ENCODE data around the gene P3H1.
A peak's percentile ranks its signal among the peaks of the same experiment; 100 is the strongest.
"Not testable (repeated sequence)": the region's sequence is repeated elsewhere in the genome, so short reads cannot be mapped to it uniquely, and the experiment has no call there.

The P3H1 gene

DNA sequence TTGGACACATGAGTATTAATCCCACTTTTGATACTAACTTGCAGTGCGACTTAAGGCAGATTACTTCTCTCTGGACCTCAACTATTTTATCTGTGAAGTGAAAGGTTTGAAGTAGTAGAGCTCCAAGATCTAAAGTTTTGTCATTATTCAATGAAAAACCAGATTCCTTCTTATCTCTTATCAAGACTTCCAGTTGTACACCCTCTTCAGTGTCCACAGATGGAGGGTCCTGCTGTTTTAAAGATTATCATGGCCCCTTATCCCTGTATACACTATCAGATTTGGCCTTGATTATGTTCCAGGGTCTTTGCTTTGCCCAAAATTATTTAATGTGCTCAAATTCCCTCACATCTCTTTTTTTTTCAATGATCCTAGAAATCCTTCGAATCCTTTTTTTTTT is 1.3 kb upstream of the P3H1 start:
- DNase-seq, result no peak

DNA sequence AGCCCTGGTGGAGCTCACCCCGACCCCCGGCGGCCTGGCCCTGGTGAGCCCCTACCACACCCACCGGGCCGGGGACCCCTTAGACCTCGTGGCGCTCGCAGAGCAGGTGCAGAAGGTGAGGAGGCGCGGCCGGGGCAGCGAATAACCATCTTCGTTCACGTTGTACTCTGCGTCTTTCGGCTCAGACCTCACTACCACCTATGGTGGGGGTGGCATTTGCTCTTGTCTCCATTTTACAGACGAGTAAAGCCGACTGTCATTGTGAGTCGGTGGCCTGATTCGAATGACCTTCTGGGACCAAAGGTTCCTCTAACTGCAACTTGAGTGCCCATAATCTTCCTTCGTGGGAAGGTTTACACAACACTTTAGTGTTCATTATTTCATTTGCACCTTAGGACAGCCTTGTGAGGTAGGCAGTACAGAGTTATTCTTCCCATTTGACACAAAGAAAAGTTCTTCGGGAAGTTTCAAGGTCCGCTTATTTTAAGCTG is 727 bp upstream of the P3H1 start:
- no peak for DNase-seq

DNA sequence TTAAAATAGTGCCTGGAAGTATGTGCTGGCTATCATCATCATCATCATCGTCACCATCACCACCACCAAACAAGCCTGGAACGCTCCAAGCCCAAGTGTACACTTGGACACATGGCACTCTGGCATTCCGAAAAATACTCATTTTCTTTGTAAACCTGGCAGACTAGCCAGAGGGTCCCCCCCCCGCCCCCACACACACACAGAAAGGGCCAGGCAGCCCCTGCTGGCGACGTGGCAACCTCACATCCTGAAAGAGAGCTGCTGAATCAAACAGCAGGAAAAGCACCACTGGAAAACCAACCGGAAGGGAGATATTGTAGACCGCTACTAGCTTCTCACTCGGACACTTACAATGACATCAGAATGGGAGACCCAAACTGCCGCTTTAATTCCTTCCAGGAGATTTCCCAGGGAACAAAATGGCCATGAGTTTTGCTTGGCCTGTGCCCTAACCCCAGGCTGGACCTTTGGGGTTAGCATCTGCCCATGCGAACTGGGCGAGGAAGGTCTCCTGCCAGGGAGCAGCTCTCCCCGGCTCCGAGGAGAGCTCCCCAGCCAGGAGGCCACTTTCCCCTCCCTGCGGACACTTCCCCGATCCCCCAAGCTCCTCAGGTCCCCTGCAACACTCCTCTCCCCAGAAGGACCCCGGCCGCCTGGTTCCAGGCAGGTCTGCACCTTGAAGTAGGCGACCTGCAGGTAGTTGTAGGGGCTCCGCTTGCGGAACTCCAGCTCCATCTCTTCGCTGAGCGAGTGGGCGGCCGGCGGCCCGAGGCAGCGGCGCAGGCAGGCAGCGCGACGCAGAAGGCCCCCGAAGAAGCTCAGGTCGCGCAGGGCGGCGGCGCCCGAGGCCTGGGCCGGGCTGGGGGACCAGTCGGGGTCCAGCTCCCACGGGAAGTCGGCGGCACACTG is 742 bp downstream of the P3H1 start:
- peak; percentile 84 for DNase-seq

DNA sequence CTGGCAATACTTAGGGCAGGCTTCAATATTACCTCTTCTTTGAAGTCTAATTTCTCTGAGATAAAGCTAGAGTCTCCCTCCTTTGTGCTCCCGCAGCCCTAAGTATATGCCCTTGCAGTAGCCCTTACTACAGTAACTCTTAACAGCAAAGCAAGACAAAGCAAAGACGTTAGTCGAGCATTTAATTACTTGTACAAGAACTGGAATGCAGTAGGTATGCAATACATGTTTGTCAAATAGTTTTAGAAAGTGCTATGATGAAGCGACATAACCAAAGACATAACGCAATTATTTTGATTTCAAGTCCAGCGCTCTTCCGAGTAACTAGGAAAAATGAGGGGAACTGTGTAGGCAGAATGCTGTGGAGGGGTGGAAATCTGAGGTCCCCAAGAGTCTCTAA is 1.6 kb downstream of the P3H1 start:
- peak; percentile 30 for DNase-seq

DNA sequence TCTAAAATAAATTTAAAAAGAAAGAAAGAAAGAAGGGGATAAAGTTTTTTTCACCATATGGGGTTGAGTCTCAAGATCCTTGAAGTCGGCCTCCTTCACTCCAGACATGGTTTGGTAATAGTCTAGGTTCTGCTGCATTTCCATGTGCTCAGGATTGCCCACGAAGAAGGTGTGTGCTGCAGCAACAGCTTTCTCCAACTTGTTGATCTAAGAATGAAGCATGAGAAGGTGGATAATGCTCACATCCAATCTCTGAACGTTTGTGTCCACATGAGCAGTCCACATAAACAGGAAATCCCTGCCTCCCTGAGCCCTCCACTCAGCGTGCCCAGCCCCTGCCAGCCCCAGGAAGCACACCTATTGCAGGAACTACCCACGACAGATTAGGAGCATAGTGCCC is 4.6 kb downstream of the P3H1 start:
- DNase-seq, result no peak

DNA sequence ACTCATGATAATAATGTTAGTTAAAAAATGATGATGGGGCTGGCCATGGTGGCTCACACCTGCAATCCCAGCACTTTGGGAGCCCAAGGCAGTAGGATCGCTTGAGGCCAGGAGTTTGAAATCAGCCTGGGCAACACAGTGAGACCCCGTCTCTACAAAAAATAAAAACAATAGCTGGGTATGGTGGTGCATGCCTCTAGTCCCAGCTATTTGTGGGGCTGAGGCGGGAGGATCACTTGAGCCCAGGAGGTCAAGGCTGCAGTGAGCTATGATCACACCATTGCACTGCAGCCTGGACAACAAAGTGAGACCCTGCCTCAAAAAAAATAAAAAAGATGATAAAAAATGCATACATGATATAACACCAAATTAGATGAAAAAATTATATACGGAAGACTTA is 5.3 kb downstream of the P3H1 start:
- no peak for DNase-seq

DNA sequence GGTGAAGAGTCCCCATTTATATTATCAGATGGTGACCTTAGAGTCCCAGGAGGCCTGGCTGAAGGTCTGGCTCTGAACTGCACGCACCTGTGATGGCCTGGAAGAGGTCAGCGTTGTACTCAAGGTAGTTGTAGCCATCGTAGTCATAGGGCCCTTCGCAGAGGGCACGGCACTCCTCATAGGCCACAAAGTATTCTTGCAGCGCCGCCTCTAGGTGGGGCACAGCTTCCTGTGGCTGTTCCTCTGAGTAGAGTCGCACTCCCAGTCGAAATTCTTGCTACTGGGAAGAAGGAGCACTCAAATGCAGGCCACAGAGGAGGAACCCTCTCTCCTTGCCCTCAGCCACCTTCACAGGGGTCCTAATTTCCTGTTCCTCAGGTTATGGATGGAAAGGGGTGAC is 7.7 kb downstream of the P3H1 start:
- no peak for DNase-seq

DNA sequence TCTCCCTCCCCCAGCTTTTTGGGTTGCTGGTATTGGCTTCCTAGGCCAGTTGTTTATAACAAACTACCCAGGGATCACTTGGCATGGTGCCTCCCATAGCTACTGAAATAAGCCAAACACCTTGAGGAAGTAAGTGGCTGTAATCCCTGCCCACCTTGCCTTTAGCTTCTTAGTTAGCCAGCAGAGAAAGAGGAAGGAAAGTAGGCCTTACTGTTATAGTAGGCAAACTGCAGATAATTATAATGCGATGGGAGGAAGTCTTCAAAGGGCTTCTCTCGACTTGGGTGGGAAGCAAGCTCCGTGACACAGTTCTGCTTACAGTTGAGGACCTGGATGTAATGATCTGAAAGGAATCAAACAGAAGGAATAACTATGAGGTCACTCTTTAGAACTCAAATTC is 8.2 kb downstream of the P3H1 start:
- no peak for DNase-seq

DNA sequence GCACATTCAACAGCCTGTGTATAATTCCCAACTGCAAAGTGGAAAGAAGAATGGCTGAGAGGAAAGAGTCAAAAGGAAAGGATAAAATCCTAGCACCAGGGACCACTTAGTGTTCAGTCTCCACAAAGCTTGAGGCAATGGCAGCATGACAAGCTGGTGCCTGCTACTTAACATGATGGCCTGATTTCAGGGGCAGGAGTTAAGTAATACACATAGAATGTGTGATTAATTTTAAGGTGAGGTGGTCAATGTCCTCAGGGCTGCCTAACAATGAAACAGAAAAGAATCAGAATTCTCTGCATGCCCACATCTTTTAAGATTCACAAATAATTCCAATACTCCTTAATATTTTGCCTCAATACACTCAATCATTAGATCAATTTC is 8.9 kb downstream of the P3H1 start:
- no peak for DNase-seq

DNA sequence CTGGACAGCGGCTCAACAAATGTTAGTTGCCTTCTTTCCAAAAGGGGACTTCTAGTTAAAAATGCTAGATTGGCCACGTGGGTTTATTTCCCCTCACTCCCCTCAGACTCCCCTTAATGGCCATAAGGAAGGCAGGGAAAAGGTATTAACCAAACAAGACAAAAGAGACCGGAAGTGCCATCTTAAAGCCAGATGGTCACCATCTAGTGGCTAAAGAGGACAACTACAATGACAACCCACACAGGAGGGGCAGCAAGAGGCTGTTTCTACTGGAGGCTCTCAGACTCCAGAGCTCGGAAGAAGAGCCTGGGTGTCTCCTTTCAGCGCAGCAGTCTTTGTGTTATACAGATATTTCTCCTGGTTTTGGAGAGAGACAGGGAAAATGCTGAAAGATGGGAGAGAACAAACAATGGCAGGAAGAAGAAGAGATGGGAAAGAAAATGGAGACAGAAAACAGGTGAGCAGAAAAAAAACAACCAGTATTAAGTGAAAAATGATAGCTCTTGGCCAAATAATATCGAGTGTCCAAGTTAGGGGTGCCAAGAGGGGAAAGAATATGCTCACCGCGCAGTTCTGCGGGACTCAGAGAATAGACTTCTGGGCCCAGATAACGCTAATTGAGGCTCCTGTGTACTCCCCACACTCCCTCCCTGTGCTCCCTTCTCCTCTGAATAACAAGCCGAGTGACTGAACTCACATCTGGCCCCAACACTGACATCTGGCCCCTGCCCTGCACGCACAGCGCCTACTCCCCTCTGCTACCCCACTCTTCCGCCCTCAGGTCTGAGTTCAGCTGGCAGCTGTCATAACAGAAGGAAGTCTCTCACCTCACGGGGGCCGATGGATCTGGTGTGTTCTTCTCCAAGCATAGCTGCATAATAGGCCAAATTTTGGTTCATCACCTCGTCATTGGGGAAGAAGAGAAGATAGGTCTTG is 9.6 kb downstream of the P3H1 start:
- DNase-seq, result peak; percentile 58

DNA sequence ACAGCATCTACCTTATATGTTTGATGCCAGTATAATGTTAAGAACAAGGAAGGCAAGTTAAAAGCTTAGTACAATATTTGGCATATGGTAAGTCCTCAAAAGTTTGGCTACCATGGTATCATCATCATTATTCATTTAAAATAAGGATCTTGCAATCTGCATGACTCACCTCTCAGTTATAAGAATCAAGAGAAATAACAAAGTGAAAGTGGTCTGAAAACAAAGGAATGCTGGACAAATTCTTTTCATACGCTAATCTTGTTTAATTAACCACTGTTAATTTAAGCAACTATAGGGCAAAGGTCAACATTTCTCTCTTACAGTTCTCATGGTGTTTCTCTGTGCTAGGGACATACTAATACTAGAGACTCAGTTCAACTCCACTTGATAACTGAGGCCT is 13.8 kb downstream of the P3H1 start:
- peak; percentile 52 for DNase-seq

DNA sequence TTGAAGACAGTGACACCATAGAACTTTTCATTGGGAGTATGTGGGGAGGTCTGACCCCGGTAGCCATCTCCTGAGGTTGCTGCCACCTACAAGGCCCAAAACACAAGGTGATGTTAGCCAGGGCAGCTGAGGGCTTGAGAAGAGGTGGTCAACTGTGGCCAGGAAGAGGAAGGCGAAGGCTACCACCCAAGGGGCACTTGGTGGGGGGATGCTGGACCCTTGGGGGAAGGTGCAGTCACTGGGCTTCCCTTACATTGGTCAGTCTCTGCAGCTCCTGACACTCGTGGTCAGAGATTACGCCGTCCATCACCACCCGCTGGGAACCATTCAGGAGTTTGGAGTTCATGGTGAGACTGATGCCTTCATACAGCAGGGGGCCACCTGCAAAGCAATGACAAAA is 14.5 kb downstream of the P3H1 start:
- no peak for DNase-seq

DNA sequence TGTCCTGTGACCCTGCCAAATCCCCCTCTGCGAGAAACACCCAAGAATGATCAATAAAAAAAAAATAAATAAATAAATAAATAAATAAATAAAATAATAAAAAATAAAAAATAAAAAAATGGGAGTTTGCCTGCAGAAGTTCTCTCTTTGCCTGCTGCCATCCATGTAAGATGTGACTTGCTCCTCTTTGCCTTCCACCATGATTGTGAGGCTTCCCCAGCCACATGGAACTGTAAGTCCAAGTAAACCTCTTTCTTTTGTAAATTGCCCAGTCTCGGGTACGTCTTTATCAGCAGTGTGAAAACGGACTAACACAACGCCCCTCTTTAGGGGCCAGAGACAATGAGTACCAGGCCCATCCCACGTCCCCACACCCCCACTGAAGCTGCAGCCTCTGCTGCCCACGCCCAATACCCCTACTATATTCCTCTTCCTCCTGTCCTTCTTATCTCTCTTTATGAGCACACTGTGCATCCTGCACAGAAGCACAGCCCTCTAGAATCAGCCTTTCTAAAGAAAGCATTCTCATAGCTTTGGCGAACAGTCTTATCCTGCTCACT is 15.2 kb downstream of the P3H1 start:
- not testable (repeated sequence) for DNase-seq

DNA sequence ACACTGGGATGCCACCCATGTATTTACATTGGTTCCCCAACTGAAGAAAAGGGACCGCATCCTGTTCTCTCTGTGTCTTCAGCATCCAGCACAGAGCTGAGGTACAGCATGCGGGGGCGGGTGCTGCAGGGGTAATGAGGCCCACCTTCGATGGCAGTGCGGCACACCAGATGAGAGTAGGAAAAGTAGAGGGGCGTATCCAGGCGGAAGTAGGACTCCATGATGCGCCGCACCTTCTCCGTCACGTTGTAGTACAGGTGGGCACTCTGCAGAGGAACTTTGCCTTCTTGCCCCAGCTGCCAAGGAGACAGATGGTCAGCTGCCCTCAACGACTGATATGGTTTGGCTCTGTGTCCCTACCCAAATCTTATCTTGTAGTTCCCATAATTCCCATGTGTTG is 16.8 kb downstream of the P3H1 start:
- no peak for DNase-seq

DNA sequence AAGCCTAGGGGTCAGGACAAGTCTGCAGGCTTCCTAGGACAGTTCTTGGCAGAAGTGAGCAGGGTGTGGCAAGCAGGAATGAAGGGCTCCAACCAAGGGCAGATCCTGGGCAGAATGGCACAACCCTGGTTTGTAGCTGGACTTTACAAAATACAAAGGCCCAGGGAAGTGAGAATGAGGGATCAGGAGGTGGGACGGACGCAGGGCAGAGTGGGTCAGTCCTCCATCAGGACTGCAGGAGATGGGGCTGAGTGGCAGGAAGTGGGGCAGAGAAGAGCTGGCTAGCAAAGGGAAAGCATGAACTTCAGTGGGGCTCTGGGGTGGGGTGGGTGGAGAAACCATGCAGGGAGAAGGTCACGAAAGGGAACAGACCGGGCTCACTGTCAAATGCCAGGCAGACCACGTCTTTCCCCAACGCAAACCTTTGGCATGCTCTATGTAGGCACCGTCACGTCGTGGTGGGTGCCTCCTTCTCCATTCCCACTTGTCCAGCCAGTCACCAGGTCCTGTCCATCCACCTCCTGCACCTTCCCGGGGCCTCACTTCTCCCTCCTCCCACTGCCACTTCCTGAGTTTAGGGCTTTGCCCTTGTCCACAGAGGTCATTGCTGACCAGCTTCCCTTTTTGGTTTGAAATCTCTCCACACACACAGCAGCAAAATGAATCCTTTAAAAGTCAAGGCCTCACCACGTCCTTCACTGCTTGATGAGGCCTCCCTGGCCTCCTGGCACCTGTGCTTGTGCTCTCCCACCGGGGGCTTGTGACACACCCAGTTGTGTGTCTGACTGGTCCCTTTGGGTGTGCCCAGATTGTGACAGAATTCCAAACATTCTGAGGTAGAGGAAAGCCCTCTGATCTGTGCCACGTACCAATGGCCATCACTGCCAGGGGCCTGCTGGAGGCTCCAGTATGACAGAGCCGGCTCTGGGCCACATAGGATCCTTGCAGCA is 18.1 kb downstream of the P3H1 start:
- DNase-seq, result no peak

DNA sequence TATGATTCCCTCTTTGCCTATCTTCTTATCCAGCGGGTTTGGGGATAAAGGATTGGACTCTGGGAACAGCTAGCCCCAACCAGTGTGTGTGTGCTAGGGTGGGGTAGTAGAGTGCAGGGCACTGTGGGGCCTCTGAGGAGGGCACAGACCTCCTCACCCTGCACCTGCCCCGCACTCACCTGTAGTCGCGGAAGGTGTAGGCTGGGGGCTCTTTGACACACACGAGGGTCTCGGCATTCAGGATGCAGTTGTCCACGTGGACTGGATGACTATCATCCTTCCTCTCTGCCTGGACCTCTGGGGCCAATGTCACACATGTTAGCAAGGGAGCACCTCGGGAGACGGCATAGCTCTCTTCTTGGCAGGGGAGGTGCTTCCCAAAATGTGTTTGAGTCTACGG is 18.8 kb downstream of the P3H1 start:
- DNase-seq, result no peak

DNA sequence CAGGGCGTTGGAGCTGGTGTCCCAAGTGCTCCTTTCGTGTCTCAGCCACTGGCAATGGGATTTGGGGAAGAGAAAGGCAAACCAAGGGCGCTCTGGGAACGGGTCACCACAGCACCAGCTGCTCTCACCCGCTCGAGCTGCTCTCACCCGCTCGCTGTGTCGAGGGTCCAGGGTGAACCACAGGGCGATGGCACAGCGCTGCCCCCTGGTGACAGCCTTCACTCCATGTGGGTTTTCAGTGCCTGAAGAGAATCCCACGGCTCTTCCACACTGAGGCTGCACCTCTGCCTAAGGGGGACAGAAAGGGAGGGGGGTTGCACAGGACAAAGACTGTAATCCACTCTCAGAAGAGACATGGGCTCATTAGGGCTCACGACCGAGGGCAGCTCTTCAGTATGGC is 19.7 kb downstream of the P3H1 start:
- DNase-seq, result no peak

DNA sequence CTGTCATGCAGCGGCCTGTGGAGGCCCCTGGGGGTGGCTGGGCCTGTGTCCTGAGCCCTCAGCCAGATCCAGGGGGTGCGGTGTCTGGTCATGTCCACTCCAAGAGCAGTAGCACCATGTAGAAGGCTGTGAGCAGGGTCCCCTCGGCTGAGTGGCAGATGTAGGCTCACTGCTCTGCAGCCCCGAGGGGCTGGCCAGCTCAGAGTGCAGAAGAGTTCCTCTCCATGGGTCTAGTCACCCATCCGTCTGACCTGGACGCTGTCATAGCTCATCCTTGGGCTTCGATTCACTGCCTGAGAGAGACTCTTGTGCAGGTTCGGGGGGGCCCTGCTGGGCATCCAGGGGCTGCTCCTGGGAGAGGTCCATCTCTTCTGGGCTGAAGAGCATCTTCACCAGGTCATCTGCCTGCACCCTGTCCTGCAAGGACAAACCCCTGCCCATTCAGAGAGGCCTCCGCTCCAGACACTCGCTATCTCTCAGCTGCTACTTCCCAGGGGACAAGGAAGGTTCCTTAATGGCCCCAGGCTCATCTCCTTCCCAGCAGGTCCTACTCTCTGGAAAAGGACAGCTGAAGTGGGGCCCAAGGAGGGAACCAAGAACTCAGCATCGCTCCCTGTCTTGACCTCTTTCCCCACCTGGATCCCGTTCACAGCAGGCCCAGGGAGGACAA is 20.3 kb downstream of the P3H1 start:
- no peak for DNase-seq

DNA sequence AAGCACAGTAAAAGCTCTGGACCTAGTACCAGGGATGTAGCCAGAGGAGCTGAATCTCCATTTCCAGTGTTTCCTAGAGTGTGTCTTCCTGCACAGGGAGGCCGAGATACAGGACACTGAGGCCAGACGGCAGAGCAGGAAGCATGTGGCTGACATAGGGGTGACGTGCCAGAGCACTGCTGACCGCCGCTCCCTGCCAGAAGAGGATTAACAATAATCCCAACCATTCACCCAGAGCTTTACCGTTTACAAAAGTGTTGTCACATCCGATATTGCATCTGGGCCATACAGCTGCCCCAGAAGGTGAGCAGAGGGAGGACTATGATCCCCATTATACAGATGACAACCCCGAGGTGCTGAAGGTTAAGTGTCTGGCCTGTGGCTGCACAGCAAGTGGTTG is 21.0 kb downstream of the P3H1 start:
- no peak for DNase-seq

DNA sequence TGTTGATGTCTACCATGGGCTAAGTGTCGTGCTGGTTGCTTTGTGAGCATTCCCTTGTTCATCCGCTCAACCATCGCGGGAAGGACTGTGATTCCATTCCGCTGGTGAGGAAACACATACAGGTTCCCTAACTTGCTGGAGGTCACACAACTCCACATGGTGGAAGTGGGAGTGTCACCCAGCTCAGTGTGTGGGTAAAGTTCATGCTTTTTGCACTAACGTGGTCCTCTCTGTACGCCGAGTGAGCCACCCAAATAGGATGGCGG is 22.7 kb downstream of the P3H1 start:
- no peak for DNase-seq

DNA sequence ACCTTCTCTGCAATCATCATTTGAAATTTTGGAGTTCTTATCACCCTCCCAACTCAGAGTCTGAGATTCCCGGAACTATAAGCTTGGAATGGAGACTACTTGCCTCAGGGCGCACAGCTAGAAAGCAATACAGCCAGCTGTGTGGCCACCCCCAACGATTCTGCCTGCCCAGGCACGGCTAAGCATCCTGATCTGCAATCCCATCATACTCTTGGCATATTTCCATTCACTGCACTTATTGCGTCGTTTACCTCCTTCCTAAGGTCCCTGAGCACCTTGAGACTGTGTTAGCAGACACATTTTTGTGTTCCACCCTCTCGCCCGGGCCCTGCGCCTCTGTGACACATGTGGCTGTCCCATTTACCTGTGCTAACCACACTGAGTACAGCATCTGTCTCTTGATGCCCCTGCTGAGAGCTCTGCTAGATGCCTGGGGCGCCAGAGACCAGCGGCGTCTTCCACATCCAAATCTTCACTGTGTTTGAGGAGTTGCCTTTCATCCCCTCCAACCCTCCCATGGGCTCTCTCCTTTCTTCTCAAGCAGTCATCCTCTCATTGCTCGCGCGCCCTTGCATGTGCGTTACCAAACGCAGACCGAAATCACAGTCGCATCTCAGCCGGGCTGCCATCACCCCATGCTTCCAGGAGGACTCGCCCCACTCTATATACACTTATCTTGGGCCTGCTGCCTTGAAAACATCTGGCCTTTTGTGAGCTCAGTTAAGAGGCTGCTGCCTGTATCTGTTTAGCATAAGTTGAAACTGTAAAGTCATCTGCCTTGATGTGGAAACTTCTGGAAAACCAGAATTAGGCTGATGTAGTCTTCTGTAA is 23.3 kb downstream of the P3H1 start:
- DNase-seq, result no peak
